ENCODE data around the gene RBFOX2.

GRCh38 chr22:35963237-35963810 lies 65.3 kb downstream of the RBFOX2 start:
- TF ChIP-seq POLR2AphosphoS5 (IDR thresholded peaks at IDR 0.05; ENCODE audit: low read depth, low read length): no peak
- TF ChIP-seq SIN3A (IDR thresholded peaks at IDR 0.05; ENCODE audit: borderline replicate concordance, insufficient read depth, low read length): no peak
- TF ChIP-seq TAF1 (IDR thresholded peaks at IDR 0.05; ENCODE audit: borderline replicate concordance, insufficient read depth, low read length): no peak
- no peak for TF ChIP-seq REST (IDR thresholded peaks at IDR 0.05; ENCODE audit: insufficient read depth in 1 of 2, low read depth in 2 of 2, low read length in 2 of 2)
- no peak for TF ChIP-seq FOXP2 (optimal IDR thresholded peaks at IDR 0.05; ENCODE audit: borderline replicate concordance, extremely low read depth, extremely low read length, insufficient read depth)
